Uterus (tissue), 4 donors: ENCODE data around the gene CSNK2A1. TPM values are rescaled to one million over a fixed set of nuclear protein-coding genes. Genes with fewer than 3 reads are reported as not detected.

ENCODE experiments used
- DNase-seq, 2 donors: peaks; one replicate each; pipeline ENCODE4 v3.0.0-alpha.2; 2019 to 2020
- H3K27ac ChIP-seq, 2 donors: fragments of 200-600 bp; sonication (generic); 1 replicate in 1 of 2; 2 replicates in 1 of 2; pipeline ENCODE4 v1.5.1; 2016 to 2018
- H3K27me3 ChIP-seq, 2 donors: fragments of 200-600 bp; sonication (generic); one replicate each; pipeline ENCODE4 v1.5.1; 2018 to 2019; ENCODE audit warnings: control low read depth in 1 of 2
- H3K36me3 ChIP-seq, 2 donors: fragments of 200-600 bp; sonication (generic); one replicate each; pipeline ENCODE4 v1.5.1; 2019; ENCODE audit warnings: control low read depth in 1 of 2
- H3K4me1 ChIP-seq, 2 donors: fragments of 200-600 bp; sonication (generic); one replicate each; pipeline ENCODE4 v1.5.1; 2018 to 2019; ENCODE audit warnings: control low read depth in 1 of 2
- H3K4me3 ChIP-seq, 2 donors: fragments of 200-600 bp; sonication (generic); 1 replicate in 1 of 2; 2 replicates in 1 of 2; pipeline ENCODE4 v1.5.1; 2018 to 2019; ENCODE audit warnings: mild to moderate bottlenecking in 1 of 2
- H3K9me3 ChIP-seq, 2 donors: fragments of 200-600 bp; sonication (generic); one replicate each; pipeline ENCODE4 v1.5.1; 2019; ENCODE audit warnings: control low read depth in 1 of 2
- POLR2A ChIP-seq, 2 donors: fragments of 450-650 bp; IDR thresholded peaks; one replicate each; pipeline ENCODE4 v1.6.1; 2016; ENCODE audit warnings: antibody characterized with exemption in 2 of 2, mild to moderate bottlenecking in 1 of 2, moderate library complexity in 1 of 2
- intact Hi-C: fragments of 100-400 bp; cut with DNase I; formaldehyde crosslinking; loops from one replicate; pipeline ENCODE4 v1.15.1; 2023; ENCODE audit warnings: low total_unique reads
- total RNA-seq, 4 donors: library from RNA; depleted of rRNA in 3 of 4; stranded (reverse); fragments of >200 nt in 3 of 4; gene quantifications; one replicate each; pipeline versions ENCODE4 v1.1.0 to v1.2.4, GENCODE V29; 2014 to 2023
- TF ChIP-seq, protein P1 (sequence below), 4 experiments: fragments of 200-600 bp in 2 of 4; fragments of 450-650 bp in 2 of 4; sonication (generic) in 2 of 4; IDR thresholded peaks; one replicate each; pipeline ENCODE4 v1.5.1; 2016 to 2019; ENCODE audit warnings: antibody characterized with exemption in 4 of 4, mild to moderate bottlenecking in 2 of 4, moderate library complexity in 1 of 4
- donor health status: DM: yes; HTN: yes; CAD: no.

CSNK2A1 gene
- 100 to 1,000 TPM in 2 of 4 donors, 10 to 100 TPM in 2; 48.2 to 207 (median 85.8) TPM for total RNA-seq

DNA sequence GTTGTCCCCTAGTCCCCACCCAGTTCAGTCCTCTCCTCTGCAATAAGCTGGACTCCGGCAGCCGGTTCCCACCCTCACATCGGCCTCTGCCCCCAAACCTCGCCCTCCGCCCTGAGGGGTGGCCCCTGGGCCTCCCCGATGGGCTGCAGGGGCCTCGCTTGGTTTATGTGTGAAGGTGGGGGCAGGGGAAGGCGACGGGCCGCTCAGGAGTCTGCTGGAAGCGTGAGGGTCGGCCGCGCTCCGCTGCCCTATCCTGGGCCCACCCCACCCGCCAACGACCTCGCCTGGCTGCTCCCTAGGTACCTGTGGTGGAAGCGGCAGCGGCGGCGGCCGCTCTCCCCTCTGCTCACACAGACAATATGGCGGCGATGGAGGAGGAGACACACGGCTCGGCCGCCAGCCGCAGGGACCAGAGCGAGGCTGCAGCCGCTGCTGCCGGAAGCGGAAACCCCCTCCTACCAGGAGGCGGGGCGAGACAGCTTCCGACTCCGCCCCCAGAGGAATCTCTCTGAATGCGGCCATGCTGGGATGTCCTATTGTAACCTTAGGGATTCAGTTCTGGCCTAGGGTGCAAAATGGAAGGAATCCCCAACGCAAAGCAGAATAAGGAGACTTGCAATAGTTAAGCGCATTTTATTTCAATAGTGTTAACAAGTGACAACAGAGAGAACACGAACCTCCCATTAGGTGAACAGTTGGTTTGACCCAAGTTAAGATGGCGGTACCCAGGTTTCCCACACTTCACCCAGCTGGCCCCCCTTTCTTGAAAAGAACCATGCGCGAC, at the start of gene CSNK2A1:
Gene CSNK2A1 (minus strand): TSS at position 422 of the 784 bp plus-strand sequence. CDS start 35,239 bp downstream, outside the sequence.
- peaks cover 5 to 16% of the 10 kb centered on the region in 2 donors for H3K4me1 ChIP-seq
- peak within 1 kb of the TSS; percentile 87 to 99 for H3K4me3 ChIP-seq
- no peaks in the 10 kb centered on the region for H3K27me3 ChIP-seq
- no peaks in the 10 kb centered on the region for H3K36me3 ChIP-seq
- H3K9me3 ChIP-seq = no peaks in the 10 kb centered on the region
- intact Hi-C loops = no loop called here
- peak; percentile 92 to 97 for DNase-seq
- peak; percentile 80 to 84 for TF ChIP-seq POLR2A (IDR thresholded peaks at IDR 0.05)
- TF ChIP-seq, protein P1, sequence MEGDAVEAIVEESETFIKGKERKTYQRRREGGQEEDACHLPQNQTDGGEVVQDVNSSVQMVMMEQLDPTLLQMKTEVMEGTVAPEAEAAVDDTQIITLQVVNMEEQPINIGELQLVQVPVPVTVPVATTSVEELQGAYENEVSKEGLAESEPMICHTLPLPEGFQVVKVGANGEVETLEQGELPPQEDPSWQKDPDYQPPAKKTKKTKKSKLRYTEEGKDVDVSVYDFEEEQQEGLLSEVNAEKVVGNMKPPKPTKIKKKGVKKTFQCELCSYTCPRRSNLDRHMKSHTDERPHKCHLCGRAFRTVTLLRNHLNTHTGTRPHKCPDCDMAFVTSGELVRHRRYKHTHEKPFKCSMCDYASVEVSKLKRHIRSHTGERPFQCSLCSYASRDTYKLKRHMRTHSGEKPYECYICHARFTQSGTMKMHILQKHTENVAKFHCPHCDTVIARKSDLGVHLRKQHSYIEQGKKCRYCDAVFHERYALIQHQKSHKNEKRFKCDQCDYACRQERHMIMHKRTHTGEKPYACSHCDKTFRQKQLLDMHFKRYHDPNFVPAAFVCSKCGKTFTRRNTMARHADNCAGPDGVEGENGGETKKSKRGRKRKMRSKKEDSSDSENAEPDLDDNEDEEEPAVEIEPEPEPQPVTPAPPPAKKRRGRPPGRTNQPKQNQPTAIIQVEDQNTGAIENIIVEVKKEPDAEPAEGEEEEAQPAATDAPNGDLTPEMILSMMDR (IDR thresholded peaks at IDR 0.05) = peak in 2 of 4 experiments; percentile 21
- H3K27ac ChIP-seq = peak within 1 kb of the TSS; percentile 85 to 98

DNA sequence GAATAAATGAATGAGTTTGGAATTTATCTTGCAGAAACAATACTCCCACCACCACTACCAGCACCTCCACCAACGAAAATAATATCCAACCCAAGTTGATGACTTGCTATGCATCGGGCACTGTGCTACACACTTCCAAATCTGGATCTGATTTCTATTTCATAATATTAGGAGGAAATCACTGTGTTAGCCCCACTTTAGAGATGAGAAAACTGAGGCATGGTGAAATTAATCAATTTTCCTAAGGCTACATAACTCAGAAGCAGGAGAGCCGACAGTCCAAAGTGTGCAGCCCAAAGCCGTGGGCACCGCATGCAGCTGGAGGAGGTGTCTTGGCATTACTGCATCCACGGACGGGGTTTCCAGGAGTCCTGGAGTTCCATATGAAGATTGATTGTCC, 48.9 kb upstream of the CSNK2A1 start:
- intact Hi-C loops = no loop called here
- Histone ChIP-seq H3K4me3 (no peak overlapping the region), H3K4me1 (no peaks in the 10 kb centered on the region), H3K27ac (no peak overlapping the region), H3K27me3 (no peaks in the 10 kb centered on the region), H3K9me3 (no peaks in the 10 kb centered on the region), H3K36me3 (no peaks in the 10 kb centered on the region)
- no peak for DNase-seq
- no peak for TF ChIP-seq POLR2A (IDR thresholded peaks at IDR 0.05)
- TF ChIP-seq, protein P1 (IDR thresholded peaks at IDR 0.05) = no peak

DNA sequence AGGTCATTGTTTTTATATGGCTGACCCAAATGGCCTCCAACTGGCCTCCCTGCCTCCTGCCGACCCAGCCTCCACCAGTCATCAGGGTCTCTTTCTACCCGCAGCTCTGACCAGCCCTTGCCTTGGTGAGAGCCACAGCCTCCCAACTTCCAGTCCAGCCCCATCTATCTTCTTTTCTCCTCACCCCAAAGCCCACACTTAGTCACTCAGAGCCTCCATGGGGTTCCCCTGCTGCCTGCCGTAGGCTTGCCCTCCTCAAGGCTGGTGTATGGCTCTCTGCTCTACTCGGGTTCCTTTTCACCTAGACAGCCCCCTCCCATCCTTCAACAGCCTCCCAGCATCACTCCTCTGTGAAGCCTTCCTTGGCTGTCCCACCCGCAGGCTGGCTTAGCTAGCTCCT, 48.4 kb upstream of the CSNK2A1 start:
- H3K9me3 ChIP-seq = no peaks in the 10 kb centered on the region
- H3K4me3 ChIP-seq = no peak overlapping the region
- no peaks in the 10 kb centered on the region for H3K4me1 ChIP-seq
- TF ChIP-seq, protein P1 (IDR thresholded peaks at IDR 0.05) = no peak
- no peak for TF ChIP-seq POLR2A (IDR thresholded peaks at IDR 0.05)
- H3K27ac ChIP-seq = no peak overlapping the region
- DNase-seq = no peak
- no peaks in the 10 kb centered on the region for H3K27me3 ChIP-seq
- no peaks in the 10 kb centered on the region for H3K36me3 ChIP-seq
- intact Hi-C loops = no loop called here

DNA sequence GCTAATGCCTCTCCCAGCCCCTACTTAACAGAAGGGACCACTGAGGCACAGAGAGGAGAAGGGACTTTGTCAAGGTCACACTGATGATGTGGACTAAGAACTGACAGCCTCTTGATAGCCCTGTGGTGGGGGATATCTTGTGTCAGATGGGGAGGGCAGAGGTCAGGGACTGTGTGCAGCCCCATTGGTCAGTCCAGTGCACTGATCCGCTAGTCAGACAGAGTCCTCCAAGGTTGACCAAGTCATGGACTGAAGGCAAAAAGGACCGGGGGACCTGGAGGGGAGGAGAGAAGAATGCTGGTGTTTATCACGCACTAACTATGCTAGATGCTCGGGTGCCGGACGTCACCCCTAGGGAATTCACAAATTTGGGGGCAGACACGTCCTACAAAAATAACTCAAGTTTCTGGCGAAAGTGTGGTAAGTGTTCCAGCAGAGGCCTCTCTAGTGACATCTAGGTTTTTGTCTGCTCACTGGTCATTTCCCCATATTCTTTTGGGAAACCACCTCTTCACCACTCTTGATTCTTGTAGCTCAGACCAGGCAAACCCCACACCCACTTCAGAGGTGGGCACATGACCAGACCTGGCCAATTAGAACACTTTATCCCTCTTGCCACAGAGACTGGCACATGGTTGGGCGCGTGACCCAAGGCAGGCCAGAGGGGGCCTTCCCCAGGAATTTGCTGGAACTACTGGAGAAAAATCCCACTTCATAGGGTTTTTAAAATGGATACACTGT, 45.5 kb upstream of the CSNK2A1 start:
- intact Hi-C loops = no loop called here
- DNase-seq = no peak
- no peak overlapping the region for H3K4me3 ChIP-seq
- TF ChIP-seq, protein P1 (IDR thresholded peaks at IDR 0.05) = no peak
- no peak for TF ChIP-seq POLR2A (IDR thresholded peaks at IDR 0.05)
- no peaks in the 10 kb centered on the region for H3K4me1 ChIP-seq
- H3K9me3 ChIP-seq = no peaks in the 10 kb centered on the region
- no peaks in the 10 kb centered on the region for H3K27me3 ChIP-seq
- no peaks in the 10 kb centered on the region for H3K36me3 ChIP-seq
- peak overlapping the region in 1 of 2 donors; percentile 20 for H3K27ac ChIP-seq

DNA sequence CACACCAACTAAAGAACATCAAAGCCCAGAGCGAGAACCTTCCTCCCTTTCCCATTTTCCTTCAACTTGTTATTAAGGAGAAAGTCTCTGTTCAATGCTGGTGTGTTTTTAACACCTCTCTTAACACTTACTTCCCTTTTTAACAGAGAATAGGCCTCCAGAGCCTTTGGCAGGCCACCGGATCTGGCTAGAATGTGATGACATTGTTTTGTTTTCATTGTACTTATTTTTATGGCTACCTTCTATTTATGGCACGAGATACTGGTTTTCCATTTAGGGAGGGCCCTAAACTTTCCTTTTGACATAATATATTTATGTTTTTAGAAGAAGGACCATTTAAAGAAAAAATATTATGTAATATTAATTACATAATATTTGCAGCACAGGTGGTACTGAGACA, 44.9 kb upstream of the CSNK2A1 start:
- no peak overlapping the region for H3K4me3 ChIP-seq
- H3K27me3 ChIP-seq = no peaks in the 10 kb centered on the region
- H3K27ac ChIP-seq = peak overlapping the region in 1 of 2 donors; percentile 20
- H3K4me1 ChIP-seq = no peaks in the 10 kb centered on the region
- intact Hi-C loops = no loop called here
- H3K36me3 ChIP-seq = no peaks in the 10 kb centered on the region
- TF ChIP-seq POLR2A (IDR thresholded peaks at IDR 0.05) = no peak
- TF ChIP-seq, protein P1 (IDR thresholded peaks at IDR 0.05) = no peak
- H3K9me3 ChIP-seq = no peaks in the 10 kb centered on the region
- no peak for DNase-seq
